Measurements from ENCODE around the gene ATP7A. TPM values are rescaled to one million over a fixed set of nuclear protein-coding genes. Genes with fewer than 3 reads are reported as not detected.
"Not testable (repeated sequence)": the region's sequence is repeated elsewhere in the genome, so short reads cannot be mapped to it uniquely, and the experiment has no call there.

ATP7A gene
- total and polyA plus RNA-seq, 9 of the 15 experiments (the other 6 are each of a cell fraction or from before 2014, with no cell fraction given), result 7.8 to 22.7 (median 11.6) TPM

DNA sequence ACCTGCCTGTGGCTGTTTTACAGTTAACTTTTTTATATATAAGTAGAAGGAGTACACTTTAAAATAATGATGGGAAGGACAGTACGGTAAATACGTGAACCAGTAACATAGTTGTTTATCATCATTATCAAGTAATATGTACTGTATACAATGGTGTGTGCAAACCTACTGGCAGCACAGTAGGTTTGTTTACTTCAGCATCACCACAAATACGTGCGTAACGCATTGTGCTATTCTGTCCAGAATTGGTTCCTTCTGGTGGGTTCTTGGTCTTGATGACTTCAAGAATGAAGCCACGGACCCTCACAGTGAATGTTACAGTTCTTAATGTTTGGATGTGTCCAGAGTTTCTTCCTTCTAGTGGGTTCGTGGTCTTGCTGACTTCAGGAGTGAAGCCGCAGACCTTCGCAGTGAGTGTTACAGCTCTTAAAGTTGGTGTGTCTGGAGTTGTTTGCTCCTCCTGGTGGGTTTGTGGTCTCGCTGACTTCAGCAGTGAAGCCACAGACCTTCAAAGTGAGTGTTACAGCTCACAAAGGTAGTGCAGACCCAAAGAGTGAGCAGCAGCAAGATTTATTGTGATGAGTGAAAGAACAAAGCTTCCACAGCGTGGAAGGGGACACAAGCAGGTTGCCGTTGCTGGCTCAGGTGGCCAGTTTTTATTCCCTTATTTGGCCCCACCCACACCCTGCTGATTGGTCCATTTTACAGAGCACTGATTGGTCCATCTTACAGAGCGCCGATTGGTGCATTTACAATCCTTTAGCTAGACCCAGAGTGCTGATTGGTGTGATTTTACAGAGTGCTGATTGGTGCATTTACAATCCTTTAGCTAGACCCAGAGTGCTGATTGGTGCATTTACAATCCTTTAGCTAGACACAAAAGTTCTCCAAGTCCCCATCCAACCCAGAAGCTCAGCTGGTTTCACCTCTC, 162.9 kb downstream of the ATP7A start:
- H2AFZ ChIP-seq (ENCODE audit: low read depth, low read length); H3K9ac ChIP-seq (ENCODE audit: insufficient read depth in 1 of 2, low read depth in 2 of 2, low read length in 2 of 2); H3K9me1 ChIP-seq (ENCODE audit: control insufficient read depth, insufficient read depth, low read length); H3K4me1 ChIP-seq (replicated peaks in 1 of 2; ENCODE audit: control insufficient read depth in 2 of 2, insufficient read depth in 2 of 2, low read length in 2 of 2); CTCF ChIA-PET (ENCODE audit: low intra/inter-chr PET ratio); BruUV-seq (replicated peaks); H3K36me3 ChIP-seq (ENCODE audit: control insufficient read depth, insufficient read depth, low read length); DNase-seq (ENCODE audit: extremely low read depth in 1 of 4, low spot score in 3 of 4); H3K79me2 ChIP-seq (ENCODE audit: control insufficient read depth, insufficient read depth, low read length); H3K27ac ChIP-seq (ENCODE audit: extremely low read depth, low read depth, low read length); H3K4me3 ChIP-seq; H3K27me3 ChIP-seq (ENCODE audit: control insufficient read depth in 2 of 2, insufficient read depth in 2 of 2, low read length in 2 of 2); POLR2A ChIA-PET; FAIRE-seq; H3K4me2 ChIP-seq (ENCODE audit: insufficient read depth, low read length); ATAC-seq; in situ Hi-C loops (cut with MboI); H4K20me1 ChIP-seq (replicated peaks; ENCODE audit: control insufficient read depth, insufficient read depth, low read length); H3K9me3 ChIP-seq (replicated peaks; ENCODE audit: control insufficient read depth, insufficient read depth, low read depth, low read length): not testable (repeated sequence)
- peak; percentile 42 for TF ChIP-seq NFYB (IDR thresholded peaks at IDR 0.05; ENCODE audit: extremely low read depth, insufficient read length)
- 30% methylated on average over 11 of the region's 14 CpGs for WGBS (ENCODE audit: insufficient coverage, low coverage, missing lambda C conversion rate)
- intact Hi-C loops (cut with micrococcal nuclease), result loop anchor here (1.0 kb wide), 1 partner anchor 9 kb away; no protein-coding TSS in a partner anchor

DNA sequence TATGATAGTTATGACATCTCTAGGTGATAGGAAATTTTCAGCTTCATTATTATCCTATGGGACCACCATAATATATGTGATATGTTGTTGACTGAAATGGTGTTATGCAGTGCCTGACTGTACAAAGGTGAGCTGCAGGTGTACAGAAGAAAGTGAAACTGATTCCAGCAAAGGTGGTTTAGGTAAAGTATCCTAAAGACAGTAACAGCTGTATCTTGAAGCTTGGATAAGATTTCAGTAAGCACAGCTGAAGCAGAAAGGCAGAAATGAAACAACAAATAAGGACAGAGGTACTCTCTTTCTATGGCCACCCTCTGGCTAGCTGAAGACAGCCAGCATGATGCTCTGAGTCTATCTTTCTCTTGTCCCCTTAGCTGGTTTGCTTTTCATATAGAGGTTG, 163.6 kb downstream of the ATP7A start:
- TF ChIP-seq GABPB2 (CRISPR knock-in tag; conservative IDR thresholded peaks at IDR 0.05) (no peak), ZNF134 (CRISPR knock-in tag; conservative IDR thresholded peaks at IDR 0.05) (no peak), NCOA6 (IDR thresholded peaks at IDR 0.05) (no peak), ZNF316 (IDR thresholded peaks at IDR 0.05) (no peak), ZNF232 (CRISPR knock-in tag; IDR thresholded peaks at IDR 0.05) (no peak), SAFB2 (IDR thresholded peaks at IDR 0.05; ENCODE audit: borderline replicate concordance, low read depth, low read length, severe bottlenecking) (no peak)
- TF ChIP-seq, protein P1, sequence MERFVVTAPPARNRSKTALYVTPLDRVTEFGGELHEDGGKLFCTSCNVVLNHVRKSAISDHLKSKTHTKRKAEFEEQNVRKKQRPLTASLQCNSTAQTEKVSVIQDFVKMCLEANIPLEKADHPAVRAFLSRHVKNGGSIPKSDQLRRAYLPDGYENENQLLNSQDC (CRISPR knock-in tag; IDR thresholded peaks at IDR 0.05), result no peak
- Histone ChIP-seq H3K27ac (ENCODE audit: extremely low read depth, low read depth, low read length) (no peak overlapping the region), H3K4me3 (no peak overlapping the region), H4K20me1 (replicated peaks; ENCODE audit: control insufficient read depth, insufficient read depth, low read length) (no peaks in the 10 kb centered on the region), H3K4me2 (ENCODE audit: insufficient read depth, low read length) (no peak overlapping the region), H3K4me1 (replicated peaks in 1 of 2; ENCODE audit: control insufficient read depth in 2 of 2, insufficient read depth in 2 of 2, low read length in 2 of 2) (no peaks in the 10 kb centered on the region), H3K9me1 (ENCODE audit: control insufficient read depth, insufficient read depth, low read length) (no peaks in the 10 kb centered on the region), H3K27me3 (ENCODE audit: control insufficient read depth in 2 of 2, insufficient read depth in 2 of 2, low read length in 2 of 2) (no peaks in the 10 kb centered on the region), H3K36me3 (ENCODE audit: control insufficient read depth, insufficient read depth, low read length) (no peaks in the 10 kb centered on the region), H2AFZ (ENCODE audit: low read depth, low read length) (no peak overlapping the region), H3K9me3 (replicated peaks; ENCODE audit: control insufficient read depth, insufficient read depth, low read depth, low read length) (no peaks in the 10 kb centered on the region; the same call in 1 of the 2 replicates), H3K9ac (ENCODE audit: insufficient read depth in 1 of 2, low read depth in 2 of 2, low read length in 2 of 2) (no peak overlapping the region), H3K79me2 (ENCODE audit: control insufficient read depth, insufficient read depth, low read length) (no peaks in the 10 kb centered on the region)
- no peak for ATAC-seq
- ChIA-PET CTCF (ENCODE audit: low intra/inter-chr PET ratio) (no interaction called here), POLR2A (no interaction called here)
- DNase-seq (ENCODE audit: extremely low read depth in 1 of 4, low spot score in 3 of 4), result no peak
- FAIRE-seq, result no peak
- intact Hi-C loops (cut with micrococcal nuclease), result loop anchor here (1.0 kb wide), 1 partner anchor 8 kb away; no protein-coding TSS in a partner anchor
- no TSS peak for BruUV-seq (replicated peaks)
- in situ Hi-C loops (cut with MboI), result no loop called here

Data from K562 (cell line).